ENCODE measurements around the gene CPS1.

Gene CPS1

DNA sequence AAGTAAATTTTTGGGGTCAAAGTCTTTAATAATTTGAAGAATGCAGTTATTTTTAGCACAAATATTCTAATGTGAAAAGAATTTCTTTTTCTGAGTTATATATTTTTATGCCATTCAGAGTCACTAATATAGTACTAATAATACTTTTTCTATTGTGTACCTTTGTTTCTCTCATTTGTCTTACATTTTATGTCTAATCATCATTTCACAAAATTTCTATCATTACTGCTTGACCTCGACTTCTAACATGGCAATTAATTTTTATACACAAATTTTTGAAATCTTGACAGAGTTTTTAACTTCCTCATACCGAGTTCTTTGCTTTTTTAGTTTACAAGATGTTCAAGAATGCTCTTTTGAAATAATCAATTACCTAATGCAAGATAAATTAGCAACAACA lies 8.4 kb upstream of the CPS1 start:
- DNase-seq = no peak

DNA sequence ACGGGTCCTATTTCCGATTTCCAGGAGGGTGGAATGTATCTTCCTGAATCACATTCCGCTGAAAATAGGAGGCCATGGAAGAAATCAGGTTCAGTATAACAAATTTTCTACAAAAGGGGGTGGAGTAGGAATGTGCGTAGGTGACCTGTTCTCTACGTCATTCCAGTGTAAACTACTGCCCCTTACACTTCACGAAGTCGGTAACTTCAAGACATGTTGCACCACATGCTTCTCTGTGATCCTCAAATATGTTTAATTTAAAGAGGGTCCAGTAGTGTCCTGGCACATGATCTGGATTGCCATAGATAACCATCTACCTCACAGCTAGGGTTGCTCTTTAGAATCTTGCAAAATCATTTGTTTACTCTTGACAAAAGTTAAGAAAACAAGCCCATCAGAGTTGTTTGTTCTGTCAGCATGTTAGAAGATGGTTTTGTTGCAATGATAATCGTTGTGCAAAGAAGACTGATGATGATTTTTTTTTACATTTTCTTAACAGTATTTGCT lies 7.5 kb upstream of the CPS1 start:
- DNase-seq = no peak

DNA sequence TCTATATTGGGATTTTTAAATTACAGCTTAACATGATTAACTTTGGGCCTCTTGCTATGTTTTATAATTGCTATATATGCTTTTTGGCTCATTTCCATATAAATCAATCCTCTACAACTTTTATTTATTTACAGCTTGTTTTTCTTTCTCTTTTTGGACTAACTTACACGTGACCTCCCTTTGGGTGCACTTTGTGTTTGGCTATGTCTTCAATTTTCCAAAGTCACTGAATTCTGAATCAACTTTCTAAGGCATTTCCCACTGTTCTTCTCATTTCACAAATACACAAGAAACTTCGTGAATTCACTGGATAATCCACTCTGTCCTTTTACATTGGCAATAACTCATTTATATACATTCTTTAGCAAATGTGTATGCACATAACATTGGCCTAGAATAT lies 5.4 kb upstream of the CPS1 start:
- no peak for DNase-seq

DNA sequence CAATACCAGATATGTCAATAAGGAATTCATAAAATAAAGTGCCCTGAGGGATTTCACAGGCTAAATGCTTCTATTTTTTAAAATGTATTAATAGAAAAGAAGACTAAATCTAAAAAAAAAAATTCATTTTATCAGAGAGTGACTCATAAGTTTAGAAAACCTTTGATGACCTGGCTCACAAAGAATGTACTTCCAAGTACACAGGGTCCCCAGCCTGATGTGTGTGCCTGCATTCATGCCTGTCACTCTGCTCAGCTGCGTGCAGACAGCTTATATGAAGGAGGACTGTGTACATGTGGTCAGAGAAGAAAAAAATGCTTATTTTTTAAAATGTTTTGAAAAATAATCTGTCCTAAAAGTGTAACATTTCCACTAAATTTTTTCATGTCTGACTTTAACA lies 3.0 kb upstream of the CPS1 start:
- DNase-seq = no peak

DNA sequence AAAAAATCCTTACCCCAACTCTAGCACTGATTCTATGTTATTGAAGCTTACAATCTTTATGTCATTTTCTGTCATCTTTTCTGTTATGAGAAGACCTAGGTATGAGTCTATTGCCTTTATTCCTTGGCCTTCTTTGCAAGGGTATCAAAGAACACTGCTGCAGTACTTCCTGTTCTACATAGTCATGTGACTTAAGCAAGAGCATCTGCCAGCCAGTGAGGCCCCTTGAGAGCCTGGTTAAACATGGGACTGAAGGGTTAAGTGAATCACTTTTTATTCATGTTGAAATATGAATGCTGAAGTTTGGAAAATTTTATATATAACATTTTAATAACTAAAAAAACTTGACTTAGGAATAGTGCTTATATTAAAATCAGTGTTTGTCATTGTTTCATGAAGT lies 844 bp upstream of the CPS1 start:
- no peak for DNase-seq

DNA sequence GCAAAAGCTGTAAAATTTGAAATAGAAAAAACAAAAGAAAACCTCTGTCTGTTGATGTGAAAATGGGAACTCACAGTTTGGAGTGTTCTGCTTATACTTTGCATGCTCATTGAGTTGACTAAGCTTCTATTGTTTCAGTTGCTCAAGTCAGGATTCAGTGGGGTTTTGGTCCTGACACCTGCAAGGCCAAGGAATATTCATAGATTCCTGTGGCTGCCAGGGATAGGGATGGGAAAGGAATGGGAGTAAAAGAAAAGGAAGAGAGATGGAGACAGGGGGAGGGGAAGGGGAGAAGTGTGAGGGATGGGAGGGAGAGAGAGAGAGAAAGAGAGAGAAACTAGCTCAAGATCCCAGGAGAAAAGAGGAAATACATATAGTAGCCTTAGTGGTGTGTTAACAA lies 1.3 kb downstream of the CPS1 start:
- DNase-seq = no peak

DNA sequence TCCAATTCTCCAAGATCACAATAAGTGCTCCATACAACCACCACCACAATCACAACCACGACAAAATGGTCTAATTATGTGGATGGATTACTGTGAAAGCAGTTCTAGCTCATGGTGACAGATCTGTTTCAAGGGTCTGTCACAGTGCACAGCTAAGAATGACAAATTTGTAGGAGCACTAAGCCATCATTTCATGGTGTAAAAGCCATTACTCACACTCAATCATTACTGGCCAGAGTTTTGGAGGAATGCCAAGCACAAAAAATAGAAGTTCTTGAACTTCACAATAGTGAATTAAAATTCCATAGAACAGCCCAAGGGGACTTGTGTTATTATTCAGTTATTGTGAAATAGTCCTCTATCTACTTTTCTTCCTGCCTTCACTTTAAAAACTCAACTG lies 2.3 kb downstream of the CPS1 start:
- DNase-seq = no peak

DNA sequence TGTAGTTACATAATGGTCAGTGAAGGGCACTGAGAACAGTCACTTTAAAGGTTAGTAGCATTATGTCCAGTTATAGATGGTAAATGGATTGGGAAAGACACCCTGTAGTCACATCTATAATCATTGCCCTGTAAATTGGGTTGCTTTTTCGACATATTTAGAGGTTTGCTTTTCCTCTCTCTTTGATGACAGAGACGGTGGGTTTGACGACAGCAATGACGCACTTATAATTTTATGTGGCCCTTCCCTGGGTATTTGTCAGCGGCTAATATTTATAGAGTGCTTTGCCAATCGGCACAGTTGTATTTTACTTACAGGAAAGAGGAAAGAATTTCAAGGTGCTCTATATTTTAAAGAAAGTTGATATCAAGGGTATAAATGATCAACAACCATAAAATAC lies 2.8 kb downstream of the CPS1 start:
- no peak for DNase-seq

DNA sequence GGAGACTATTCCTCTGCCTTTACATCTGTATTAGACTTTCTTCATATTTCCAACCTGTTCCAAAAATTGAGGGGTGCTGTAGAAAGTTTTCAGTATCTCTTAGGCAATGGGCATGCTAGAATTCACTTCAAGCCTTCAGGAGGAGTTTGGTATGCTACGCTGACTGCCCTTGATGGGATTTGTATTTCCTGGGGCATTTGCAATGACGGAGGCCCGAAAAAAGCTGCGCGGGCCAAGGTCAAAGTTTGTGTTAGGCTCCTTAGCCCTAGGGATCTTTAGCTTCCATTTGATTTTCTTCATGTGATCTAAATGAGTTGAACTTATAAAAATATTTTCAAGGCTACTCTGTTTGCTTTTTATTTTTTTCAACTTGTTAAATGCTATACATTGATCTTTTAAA lies 5.1 kb downstream of the CPS1 start:
- DNase-seq = no peak

DNA sequence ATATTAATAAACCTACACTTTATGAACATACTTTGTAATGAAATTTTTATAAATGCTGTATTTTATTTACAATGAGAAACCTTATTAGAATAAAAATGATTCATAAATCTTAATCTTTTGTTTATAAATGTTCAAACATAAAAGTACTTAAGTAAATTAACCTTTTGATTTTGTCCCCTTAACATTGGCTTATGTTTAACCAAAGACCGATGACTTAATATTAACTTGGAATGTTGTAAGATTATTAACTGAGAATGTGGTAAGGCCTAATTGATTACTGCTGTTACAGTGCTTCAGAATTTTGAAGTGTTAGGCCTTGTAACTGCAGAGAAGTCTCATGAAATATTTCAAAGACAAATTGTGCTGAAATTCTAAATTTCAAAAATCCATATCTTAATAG lies 5.7 kb downstream of the CPS1 start:
- no peak for DNase-seq

DNA sequence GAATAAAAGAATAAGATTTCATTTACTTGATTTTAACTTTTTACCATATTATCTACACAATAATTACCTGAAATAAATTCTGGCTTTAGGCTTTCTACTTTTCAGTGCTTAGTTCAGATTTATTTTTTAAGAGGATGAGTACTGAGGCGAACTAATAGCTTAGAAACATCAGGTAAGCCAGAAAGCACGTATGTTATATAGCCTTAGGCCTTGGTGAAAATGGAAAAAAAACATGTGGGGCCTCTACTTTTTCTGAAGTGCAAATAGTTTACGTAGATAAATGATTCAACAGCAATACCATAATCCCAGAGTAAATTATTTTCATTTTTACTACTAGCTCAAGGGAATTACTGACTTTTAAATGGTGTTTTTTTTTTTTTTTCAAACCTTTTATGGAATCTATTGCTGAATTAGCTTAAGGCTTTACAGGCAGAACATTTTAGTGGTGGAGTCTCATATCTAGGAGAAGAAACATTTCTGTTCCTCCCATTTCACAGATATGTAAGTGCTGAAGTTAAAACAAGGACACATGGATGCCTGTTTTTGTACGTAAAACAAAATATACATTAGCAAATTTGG lies 6.2 kb downstream of the CPS1 start:
- DNase-seq = no peak

DNA sequence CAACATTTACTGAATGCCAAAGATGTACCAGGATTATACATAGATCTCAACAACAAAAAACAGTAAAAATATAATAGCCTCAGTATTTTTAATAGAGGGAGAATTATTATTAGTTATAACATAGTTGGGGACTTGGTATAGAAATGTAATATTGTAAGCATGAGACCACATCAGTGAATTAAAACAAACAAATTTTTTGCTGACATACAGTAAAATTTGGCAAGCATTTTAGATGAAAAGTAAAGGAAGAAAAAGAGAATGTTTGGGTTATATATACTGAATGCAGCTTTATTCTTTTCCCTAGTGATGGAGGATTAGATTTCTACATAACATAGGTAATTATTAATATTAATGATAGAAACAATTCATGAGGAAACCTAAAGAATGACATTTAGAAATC lies 10.9 kb downstream of the CPS1 start:
- DNase-seq = no peak

DNA sequence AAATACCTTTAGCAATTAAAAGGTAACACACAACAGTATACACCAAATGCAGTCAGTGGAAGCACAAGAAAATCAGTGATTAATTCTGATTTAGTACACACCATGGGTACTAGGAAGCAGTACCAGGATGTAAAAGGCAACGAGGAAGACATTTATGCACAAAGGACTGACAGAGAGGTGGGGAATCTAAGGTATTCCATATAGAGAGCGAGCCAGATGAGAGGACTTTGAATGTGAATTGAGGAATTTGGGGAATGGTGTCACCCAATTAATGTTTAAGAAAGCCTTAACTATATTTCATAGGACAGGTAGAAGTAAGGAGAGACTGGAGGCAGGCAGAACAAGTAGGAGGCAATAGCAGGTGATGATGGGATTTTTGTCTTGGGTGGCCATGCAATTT lies 11.7 kb downstream of the CPS1 start:
- no peak for DNase-seq

DNA sequence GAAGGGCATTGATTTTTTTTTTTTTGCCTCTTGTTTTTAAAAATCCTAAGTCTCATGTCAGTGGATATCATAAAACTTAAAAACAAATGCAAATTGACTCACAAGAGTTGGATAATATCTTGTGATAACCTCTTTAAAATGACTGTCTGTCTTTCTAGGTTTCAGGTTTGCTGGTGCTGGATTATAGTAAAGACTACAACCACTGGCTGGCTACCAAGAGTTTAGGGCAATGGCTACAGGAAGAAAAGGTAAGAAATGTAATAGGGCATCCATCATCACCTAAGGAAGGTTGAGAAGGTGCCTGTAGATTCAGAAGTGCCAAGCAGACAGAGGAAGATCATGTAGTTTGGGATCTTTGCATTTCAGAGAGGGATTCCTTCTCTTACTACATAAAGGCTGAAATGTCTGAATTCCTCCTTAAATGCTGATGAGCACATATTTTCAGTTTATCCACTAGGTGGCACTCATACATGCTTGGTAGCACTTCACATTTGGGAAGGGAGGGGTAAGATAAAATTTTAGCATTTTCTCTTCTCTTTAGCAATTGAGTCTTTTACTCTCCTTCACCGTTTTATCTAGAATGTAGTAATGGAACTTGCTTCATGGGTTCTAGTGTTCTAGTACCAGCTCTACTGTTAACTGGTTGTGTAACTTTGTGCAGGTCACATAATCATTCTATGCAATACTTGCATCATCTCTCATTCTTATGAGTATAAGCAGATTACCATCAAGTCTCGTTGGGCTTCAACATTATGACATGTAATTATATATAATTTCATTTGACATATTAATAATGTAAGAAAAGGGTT lies 21.1 kb downstream of the CPS1 start:
- peak; percentile 42 for DNase-seq

DNA sequence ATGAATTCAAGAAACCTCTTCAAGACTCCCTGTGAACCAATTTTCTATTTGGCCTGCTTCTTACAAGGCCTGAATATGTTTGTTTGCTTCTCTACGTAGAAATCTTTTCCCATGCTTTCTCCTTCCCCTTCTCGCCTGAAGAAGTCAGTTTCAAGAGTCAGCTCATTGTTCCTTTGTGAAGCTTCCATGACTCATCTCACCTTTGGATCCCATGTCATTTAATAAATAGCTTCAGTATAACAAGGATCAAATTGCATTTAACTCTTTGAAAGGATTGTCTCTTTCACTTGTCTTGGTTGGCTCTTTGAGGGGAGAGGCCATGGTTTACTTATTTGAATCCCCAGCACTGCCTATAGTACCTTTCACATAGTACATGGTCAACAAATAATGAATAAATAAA lies 28.4 kb downstream of the CPS1 start:
- DNase-seq = no peak

DNA sequence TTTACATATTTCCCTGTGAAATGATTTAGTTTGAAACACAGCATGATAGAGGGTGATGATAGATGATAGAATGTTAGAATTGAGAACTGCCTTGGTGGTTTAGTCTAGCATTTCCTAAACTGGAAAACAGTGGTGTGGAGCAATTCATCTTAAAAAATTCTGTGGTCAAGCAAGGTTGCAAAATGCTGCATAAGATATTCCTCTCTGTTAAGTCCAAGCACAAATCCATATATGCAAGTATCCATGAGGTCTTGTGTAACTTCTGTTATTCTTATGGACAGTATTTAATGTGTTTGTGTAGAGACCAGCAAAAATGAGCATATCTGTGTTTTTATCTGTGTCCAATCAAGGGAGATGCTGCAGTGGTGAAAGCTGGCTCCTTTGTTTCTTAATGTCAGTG lies 30.0 kb downstream of the CPS1 start:
- no peak for DNase-seq

DNA sequence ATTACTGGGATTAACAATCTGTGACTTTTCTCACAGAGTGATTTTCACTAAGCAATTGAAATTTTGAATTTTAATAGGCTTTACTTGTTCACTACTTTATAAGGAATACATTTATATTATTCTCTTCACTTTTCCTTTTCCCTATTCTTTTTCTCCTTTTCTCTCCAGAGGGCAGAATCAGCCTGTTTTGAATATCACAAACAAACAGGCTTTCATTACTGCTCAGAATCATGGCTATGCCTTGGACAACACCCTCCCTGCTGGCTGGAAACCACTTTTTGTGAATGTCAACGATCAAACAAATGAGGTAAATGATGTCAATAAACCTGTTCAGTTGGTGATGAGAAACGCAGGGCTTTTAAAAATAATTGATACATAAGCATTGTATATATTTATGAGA lies 35.3 kb downstream of the CPS1 start:
- DNase-seq = no peak

DNA sequence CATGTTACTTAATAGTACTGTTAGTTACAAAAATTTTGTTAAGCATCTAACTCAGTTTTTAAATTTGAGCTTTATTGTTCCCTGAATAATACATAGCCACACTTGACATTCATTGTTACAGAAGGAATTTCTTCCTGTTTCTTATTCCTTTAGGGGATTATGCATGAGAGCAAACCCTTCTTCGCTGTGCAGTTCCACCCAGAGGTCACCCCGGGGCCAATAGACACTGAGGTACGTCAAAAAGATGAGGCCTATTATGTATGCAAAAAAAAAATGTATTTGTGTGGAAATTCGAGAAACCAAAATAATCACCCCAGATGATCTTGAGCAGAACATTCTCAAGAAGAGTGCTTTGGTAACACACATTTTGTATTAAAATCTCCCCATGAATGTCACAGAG lies 36.3 kb downstream of the CPS1 start:
- DNase-seq = no peak

DNA sequence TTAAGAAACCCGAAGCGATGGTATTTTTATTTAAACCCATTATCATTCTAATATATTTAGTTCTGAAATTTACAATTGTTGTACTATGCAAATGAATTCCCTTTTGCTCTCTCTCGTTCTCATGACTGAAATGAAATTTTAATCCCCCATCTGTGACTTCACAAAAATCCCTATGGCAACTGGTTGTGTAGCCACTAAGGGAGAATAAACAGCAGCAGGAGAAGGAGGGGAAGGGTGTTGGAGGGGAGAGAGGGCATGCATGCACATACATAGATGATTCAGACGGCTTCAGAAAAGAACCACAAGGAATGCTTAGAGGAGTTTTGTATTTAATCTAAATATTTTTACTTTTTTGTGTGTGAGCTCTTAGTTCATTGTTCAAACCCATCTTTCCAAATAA lies 36.8 kb downstream of the CPS1 start:
- no peak for DNase-seq

DNA sequence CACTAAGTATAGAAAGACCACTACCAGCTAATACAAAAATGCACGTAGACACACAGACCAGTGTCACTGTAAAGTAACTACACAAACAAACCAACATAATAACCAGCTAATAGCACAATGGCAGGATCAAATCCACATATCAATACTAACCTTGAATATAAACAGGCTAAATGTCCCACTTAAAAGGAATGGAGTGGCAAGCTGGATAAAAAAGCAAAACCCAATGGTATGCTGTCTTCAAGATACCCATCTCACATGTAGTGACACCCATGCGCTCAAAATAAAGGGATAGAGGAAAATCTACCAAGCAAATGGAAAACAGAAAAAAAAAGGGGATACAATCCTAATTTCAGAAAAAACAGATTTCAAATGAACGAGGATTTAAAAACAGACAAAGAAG lies 41.8 kb downstream of the CPS1 start:
- no peak for DNase-seq

DNA sequence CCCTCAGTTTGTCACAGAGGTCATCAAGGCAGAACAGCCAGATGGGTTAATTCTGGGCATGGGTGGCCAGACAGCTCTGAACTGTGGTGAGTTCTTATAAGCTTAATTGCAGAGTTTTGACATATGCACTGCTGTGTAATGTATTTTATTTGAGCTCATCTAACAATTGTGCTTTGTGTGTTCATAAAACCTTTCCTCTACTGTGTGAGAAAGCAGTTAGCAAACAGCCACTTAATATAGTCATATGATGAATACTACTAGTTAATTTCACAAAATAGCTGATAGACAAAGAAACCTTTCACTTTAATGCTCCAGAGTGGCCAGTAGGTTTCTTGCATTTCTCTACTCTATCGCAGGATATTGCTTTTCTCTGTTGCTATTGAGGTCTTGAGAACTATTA lies 43.1 kb downstream of the CPS1 start:
- DNase-seq = no peak

DNA sequence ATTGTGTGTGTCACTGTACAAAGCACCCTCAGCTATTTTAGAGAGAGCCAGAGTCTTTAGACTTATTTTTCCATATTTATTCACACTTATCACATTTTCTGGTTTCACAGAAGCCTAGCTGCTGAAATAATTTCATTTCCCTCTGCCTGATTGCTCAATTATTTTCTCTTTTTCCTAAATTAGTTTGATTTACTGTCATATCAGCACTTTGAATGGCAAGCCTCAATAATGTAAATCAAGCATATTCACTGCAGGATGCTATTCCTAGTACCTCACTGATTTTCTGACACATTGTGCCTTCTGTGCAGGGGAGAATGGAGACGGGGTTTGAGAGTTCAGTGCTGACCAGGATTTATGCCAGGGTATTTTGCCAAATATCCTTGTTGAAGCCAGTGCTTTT lies 48.3 kb downstream of the CPS1 start:
- DNase-seq = no peak

DNA sequence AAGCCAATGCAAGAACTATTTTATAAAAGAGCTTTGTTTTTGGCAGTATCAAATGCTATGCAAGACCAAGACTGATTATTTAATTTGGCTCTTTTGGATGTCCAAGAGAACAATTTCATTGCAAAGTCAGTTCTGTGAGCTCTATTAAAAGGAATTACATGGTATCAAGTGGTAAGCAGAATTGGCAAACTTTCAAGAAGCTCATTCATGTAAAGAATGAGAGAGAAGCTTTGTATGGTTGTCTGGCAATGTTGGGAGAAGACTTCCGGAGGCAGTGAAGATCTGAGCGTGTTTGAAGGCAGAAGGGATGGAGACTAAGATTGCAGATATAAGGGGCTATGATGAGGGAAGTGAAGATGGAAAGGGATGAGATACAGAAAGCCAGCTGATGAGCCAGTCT lies 49.6 kb downstream of the CPS1 start:
- DNase-seq = no peak

DNA sequence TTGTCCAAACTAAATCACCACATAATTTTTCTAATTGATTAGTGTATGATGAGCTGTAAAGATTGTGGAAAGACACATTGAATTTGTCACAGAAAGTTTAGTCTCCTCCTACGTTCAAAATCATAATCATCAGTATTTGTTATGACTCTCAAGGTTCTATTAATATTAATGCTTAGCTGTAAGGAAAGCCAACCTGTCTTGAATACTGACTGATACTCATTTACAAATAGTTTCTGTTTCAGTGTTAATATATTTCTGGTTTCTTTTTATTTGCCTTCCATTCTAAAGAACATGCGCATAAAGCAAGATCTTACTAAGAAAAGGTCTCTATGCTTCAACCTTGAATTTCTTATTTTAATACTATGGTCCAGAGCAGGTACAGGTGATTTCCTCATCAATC lies 55.1 kb downstream of the CPS1 start:
- DNase-seq = no peak

DNA sequence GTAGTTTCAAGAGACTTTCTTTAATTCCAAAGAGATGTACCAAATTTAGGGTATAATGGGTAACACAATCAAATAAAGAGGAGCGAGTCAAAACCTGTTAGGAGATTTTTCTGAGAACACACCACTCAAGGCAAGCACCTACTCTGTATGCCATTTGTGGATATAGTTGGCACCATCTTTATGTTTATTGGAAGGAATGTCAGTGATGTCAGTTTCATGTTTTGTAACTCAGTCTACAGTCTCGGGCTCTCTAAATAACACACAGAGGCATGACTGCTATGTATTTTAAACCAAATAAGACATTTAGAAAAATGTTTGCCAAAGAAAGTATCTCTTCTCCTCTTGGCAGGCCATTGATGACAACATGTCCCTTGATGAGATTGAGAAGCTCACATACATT lies 59.7 kb downstream of the CPS1 start:
- no peak for DNase-seq
